HL-60/S4 treated with phorbol 12-myristate 13-acetate at 8.2 ng/mL for 4 days and 3 days (cell line): ENCODE results near the gene UQCC5.

Experiments used
- in situ Hi-C: fragments of 300-500 bp; cut with MboI; formaldehyde crosslinking; loops from 2 replicates; pipeline ENCODE4 v1.15.0; 2022; ENCODE audit warnings: low sequenced_read_pairs

The UQCC5 gene, protein sequence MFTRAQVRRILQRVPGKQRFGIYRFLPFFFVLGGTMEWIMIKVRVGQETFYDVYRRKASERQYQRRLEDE

DNA sequence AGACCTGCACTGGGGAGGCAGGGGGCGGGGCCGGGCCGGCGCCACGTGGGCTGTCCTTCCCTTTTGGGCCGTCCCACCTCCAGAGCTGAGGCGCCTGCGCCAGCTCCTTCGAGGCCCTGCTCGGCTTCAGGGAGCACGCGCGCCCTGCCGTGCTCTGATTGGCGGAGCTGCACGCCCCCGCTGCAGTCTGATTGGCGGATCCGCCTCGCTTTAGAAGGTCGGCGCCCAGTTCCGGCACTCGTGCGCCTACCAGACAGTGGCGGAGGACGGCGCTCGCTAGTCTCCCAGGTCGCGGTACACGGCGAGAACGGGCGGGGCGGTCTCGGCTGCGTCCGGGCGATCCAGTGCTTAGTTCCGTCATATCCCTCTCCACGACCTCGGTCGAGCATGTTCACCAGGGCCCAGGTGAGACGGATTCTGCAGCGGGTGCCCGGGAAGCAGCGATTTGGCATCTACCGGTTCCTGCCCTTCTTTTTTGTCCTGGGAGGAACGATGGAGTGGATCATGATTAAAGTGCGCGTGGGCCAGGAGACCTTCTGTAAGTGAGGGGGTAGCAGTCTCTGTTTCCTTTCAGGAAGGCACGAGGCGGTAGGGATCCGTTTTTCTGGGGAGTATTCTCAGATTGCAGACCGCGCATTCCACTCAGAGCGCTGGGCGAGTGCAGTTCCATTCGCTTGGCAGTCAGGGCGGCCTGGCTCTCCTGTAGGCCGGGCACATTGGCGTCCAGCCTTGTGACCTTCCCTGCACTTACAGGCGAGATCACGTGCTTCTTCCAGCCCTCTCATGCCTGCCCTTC lies at the start of gene UQCC5:
UQCC5 (plus strand) TSS at position 237 of the 796 bp plus-strand sequence; CDS start at position 388, 151 bp downstream.
- in situ Hi-C loops, result no loop called here

GRCh38 chr3:52487050-52487787 lies 49.2 kb upstream of the UQCC5 start:
- in situ Hi-C loops, result no loop called here

DNA sequence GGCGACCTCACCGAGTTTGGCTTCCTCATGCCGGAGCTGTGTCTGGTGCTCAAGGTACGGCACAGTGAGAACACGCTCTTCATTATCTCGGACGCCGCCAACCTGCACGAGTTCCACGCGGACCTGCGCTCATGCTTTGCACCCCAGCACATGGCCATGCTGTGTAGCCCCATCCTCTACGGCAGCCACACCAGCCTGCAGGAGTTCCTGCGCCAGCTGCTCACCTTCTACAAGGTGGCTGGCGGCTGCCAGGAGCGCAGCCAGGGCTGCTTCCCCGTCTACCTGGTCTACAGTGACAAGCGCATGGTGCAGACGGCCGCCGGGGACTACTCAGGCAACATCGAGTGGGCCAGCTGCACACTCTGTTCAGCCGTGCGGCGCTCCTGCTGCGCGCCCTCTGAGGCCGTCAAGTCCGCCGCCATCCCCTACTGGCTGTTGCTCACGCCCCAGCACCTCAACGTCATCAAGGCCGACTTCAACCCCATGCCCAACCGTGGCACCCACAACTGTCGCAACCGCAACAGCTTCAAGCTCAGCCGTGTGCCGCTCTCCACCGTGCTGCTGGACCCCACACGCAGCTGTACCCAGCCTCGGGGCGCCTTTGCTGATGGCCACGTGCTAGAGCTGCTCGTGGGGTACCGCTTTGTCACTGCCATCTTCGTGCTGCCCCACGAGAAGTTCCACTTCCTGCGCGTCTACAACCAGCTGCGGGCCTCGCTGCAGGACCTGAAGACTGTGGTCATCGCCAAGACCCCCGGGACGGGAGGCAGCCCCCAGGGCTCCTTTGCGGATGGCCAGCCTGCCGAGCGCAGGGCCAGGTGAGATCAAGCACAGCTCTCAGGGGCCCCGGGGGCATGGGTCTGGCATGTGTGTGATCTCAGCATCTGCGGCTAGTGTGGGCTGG lies 48.4 kb upstream of the UQCC5 start:
- in situ Hi-C loops, result no loop called here

DNA sequence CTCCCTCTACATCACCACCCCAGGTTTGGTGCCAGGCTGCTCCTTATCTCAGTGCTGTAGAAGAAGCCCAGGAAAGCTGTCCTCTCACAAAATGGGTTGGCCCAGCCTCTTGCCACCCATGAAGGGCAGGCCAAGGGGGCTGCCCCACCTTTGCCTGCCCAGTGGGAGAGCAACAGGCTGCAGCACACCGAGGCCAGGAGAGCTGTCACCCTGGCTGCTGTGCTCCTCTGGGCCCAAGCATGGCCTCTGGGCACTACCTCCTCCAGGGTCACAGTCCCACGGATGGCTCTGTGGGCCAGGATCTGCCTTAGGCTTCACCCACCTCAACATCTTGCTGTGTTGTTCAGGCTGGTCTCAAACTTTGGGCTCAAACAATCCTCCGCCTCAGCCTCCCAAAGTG lies 47.7 kb upstream of the UQCC5 start:
- in situ Hi-C loops, result no loop called here

- in situ Hi-C loops, result no loop called here
Observed at GRCh38 chr3:52489453-52489852, 47.0 kb upstream of the UQCC5 start.

GRCh38 chr3:52490035-52490938 lies 46.1 kb upstream of the UQCC5 start:
- in situ Hi-C loops, result no loop called here

DNA sequence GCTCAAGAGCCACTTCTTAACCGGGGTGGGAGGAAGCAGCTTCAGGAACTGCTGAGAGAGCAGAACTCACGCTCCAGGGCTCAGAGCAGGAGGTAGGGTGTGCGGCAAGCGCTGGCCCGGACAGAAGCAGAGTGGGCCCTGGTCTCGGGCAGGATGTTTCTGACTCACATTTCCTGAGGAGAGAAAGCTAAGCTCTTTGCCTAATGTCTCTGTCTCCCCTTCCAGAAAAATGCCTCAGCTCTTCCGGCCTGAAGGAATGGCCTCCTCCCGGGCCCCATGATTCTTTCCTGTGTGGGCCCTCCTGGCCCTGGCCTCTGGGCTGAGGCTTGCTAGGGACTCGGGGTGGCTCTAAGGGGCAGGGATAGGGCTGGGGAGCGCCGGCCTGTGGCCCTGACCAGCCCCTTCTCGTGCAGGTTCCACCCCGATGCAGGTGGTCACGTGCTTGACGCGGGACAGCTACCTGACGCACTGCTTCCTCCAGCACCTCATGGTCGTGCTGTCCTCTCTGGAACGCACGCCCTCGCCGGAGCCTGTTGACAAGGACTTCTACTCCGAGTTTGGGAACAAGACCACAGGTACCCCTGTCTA lies 45.4 kb upstream of the UQCC5 start:
- in situ Hi-C loops, result no loop called here

DNA sequence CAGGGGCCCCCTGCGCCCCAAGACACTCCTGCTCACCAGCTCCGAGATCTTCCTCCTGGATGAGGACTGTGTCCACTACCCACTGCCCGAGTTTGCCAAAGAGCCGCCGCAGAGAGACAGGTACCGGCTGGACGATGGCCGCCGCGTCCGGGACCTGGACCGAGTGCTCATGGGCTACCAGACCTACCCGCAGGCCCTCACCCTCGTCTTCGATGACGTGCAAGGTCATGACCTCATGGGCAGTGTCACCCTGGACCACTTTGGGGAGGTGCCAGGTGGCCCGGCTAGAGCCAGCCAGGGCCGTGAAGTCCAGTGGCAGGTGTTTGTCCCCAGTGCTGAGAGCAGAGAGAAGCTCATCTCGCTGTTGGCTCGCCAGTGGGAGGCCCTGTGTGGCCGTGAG lies 44.3 kb upstream of the UQCC5 start:
- in situ Hi-C loops, result no loop called here

- in situ Hi-C loops, result no loop called here
Observed at GRCh38 chr3:52493232-52494017, 43.0 kb upstream of the UQCC5 start.

DNA sequence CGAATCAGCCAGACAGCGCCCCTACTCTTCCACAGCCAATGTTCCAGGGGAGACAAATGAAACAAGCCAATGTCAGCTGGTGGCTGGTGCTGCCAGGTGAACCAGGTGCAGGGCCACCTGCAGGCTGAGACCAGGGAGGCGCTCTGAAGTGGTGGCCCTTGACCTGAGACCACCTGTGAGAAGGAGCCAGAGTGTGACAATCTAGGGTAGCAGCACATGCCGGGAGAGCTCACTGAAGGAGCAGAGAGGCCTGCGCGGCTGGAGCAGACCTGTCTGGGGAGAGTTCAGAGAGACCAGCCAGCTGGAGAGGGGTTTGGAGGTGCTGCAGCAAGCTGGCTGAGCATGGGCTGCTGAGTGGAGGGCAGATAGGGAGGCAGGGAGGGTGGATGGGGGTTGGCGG lies 42.0 kb upstream of the UQCC5 start:
- in situ Hi-C loops, result no loop called here

- in situ Hi-C loops, result no loop called here
Observed at GRCh38 chr3:52494886-52495495, 41.4 kb upstream of the UQCC5 start, which contains the start of gene STAB1. Gene STAB1, plus strand, starts transcription at chr3:52495338. Its CDS starts 76 bp downstream, at chr3:52495414.

- in situ Hi-C loops, result no loop called here
Observed at GRCh38 chr3:52495777-52496602, 40.4 kb upstream of the UQCC5 start.

GRCh38 chr3:52498137-52499054 lies 38.0 kb upstream of the UQCC5 start:
- in situ Hi-C loops, result no loop called here

GRCh38 chr3:52501046-52501445 lies 35.4 kb upstream of the UQCC5 start:
- in situ Hi-C loops, result no loop called here

DNA sequence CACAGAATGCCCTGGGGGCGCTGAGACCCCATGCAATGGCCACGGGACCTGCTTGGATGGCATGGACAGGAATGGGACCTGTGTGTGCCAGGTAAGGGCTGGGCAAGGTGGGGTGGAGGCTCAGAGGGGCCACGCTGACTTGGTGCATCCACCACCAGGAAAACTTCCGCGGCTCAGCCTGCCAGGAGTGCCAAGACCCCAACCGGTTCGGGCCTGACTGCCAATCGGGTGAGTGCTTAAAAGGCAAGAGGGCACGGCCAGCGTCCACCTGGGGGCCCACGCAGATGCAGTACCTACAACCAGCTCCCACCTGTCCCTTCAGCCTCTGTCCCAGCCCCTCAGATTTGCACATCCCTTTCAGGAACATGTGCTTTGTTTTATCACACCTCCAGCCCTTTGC lies 34.4 kb upstream of the UQCC5 start:
- in situ Hi-C loops, result no loop called here

- in situ Hi-C loops, result no loop called here
Observed at GRCh38 chr3:52502808-52503350, 33.5 kb upstream of the UQCC5 start.
